ENCODE data around the gene WFDC6.

The WFDC6 gene

GRCh38 chr20:45523821-45524220 is 15.5 kb downstream of the WFDC6 start:
- H3K27ac ChIP-seq: no peak overlapping the region
- H3K4me3 ChIP-seq: no peak overlapping the region

GRCh38 chr20:45518282-45518681 is 21.0 kb downstream of the WFDC6 start:
- H3K27ac ChIP-seq: peak overlapping the region in 3 of 21 experiments; percentile 55 to 67 (median 57)

GRCh38 chr20:45515147-45515913 is 24.0 kb downstream of the WFDC6 start, which contains the start of gene SPINT3:
TSS of gene SPINT3 (minus strand) at chr20:45515622. CDS start at chr20:45515608, 14 bp downstream.
- H3K27ac ChIP-seq: no peak within 1 kb of the TSS
- no peak within 1 kb of the TSS for H3K4me3 ChIP-seq

More at GRCh38 chr20:45518282-45518681, 21.0 kb downstream of the WFDC6 start:
- no peak overlapping the region for H3K4me3 ChIP-seq

GRCh38 chr20:45510242-45510862 is 28.9 kb downstream of the WFDC6 start:
- Histone ChIP-seq H3K27ac (peak overlapping the region in 1 of 21 experiments; percentile 73), H3K4me3 (no peak overlapping the region)

- H3K27ac ChIP-seq: peak overlapping the region in 1 of 21 experiments; percentile 37
- H3K4me3 ChIP-seq: no peak overlapping the region
These were observed 30.2 kb downstream of the WFDC6 start for GRCh38 chr20:45509091-45509490.

- Histone ChIP-seq H3K4me3 (no peak overlapping the region), H3K27ac (no peak overlapping the region)
These were observed 31.0 kb downstream of the WFDC6 start for GRCh38 chr20:45508068-45508886.

- Histone ChIP-seq H3K27ac (no peak overlapping the region), H3K4me3 (no peak overlapping the region)
These were observed 32.1 kb downstream of the WFDC6 start for GRCh38 chr20:45507011-45507820.

GRCh38 chr20:45506398-45506797 is 32.9 kb downstream of the WFDC6 start:
- no peak overlapping the region for H3K27ac ChIP-seq

GRCh38 chr20:45503403-45503802 is 35.9 kb downstream of the WFDC6 start:
- Histone ChIP-seq H3K27ac (no peak overlapping the region), H3K4me3 (no peak overlapping the region)

More at GRCh38 chr20:45506398-45506797, 32.9 kb downstream of the WFDC6 start:
- no peak overlapping the region for H3K4me3 ChIP-seq

GRCh38 chr20:45502561-45502960 is 36.7 kb downstream of the WFDC6 start:
- H3K27ac ChIP-seq: no peak overlapping the region
- no peak overlapping the region for H3K4me3 ChIP-seq

GRCh38 chr20:45501600-45501999 is 37.7 kb downstream of the WFDC6 start:
- H3K4me3 ChIP-seq: no peak overlapping the region
- no peak overlapping the region for H3K27ac ChIP-seq

- Histone ChIP-seq H3K4me3 (no peak overlapping the region), H3K27ac (no peak overlapping the region)
These were observed 39.3 kb downstream of the WFDC6 start for GRCh38 chr20:45500022-45500421.

- Histone ChIP-seq H3K27ac (no peak overlapping the region), H3K4me3 (no peak overlapping the region)
These were observed 41.2 kb downstream of the WFDC6 start for GRCh38 chr20:45497971-45498494.

- Histone ChIP-seq H3K27ac (no peak overlapping the region), H3K4me3 (no peak overlapping the region)
These were observed 43.1 kb downstream of the WFDC6 start for GRCh38 chr20:45496166-45496565.

- Histone ChIP-seq H3K27ac (no peak overlapping the region), H3K4me3 (no peak overlapping the region)
These were observed 43.8 kb downstream of the WFDC6 start for GRCh38 chr20:45495501-45495941.

GRCh38 chr20:45489083-45489531 is 50.2 kb downstream of the WFDC6 start:
- H3K27ac ChIP-seq: no peak overlapping the region
- no peak overlapping the region for H3K4me3 ChIP-seq

GRCh38 chr20:45487231-45487635 is 52.0 kb downstream of the WFDC6 start:
- H3K27ac ChIP-seq: no peak overlapping the region
- no peak overlapping the region for H3K4me3 ChIP-seq

- Histone ChIP-seq H3K4me3 (no peak overlapping the region), H3K27ac (no peak overlapping the region)
These were observed 53.9 kb downstream of the WFDC6 start for GRCh38 chr20:45485388-45485787.

GRCh38 chr20:45484676-45485075 is 54.6 kb downstream of the WFDC6 start:
- no peak overlapping the region for H3K27ac ChIP-seq
- no peak overlapping the region for H3K4me3 ChIP-seq
